ENCODE results near the gene RUFY3.
A peak's percentile ranks its signal among the peaks of the same experiment; 100 is the strongest.
"Not testable (repeated sequence)": the region's sequence is repeated elsewhere in the genome, so short reads cannot be mapped to it uniquely, and the experiment has no call there.

Gene RUFY3

DNA sequence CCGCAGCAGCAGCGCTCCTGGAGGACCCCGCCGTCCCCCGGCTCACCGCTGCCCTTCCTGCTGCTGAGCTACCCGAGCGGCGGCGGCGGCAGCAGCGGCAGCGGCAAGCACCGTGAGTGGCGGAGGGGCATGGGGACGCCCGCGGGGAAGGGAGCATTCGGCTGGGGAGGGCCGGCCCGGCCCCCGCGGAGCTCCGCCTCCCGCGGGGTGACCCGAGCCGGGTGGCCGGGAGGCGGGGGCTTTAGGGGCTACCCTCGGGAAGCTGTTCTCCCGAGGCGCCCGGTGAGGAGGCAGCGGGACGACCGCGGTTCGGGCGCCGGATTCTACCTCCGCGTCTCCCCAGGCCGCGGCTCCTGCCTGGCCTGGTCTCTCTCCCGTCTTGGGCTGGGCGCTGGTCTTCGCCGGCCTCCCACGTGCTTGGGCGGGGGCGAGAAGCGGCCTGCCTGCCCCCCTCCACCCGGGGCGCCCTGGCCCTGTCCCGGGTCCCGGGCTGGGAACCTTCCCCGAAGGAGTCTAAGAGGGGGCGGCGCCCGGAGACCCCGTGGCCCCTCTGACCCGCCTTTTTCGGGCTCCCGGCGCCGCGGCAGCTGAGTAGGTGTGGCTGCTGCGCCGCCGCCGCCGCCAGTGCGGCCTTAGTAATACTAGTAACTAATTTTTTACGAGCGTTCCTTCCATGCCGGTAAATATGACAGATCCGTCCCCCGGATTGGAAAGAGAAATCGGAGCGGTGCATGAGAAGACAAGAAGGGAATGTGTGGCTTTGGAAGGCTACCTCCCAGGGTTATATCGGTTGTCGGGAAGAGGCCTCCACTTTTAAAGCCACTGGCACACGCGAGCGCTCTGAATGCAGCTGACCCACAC lies 16.4 kb upstream of the RUFY3 start:
- peak; percentile 49 to 60 for DNase-seq (ENCODE audit: low read depth in 2 of 2)

DNA sequence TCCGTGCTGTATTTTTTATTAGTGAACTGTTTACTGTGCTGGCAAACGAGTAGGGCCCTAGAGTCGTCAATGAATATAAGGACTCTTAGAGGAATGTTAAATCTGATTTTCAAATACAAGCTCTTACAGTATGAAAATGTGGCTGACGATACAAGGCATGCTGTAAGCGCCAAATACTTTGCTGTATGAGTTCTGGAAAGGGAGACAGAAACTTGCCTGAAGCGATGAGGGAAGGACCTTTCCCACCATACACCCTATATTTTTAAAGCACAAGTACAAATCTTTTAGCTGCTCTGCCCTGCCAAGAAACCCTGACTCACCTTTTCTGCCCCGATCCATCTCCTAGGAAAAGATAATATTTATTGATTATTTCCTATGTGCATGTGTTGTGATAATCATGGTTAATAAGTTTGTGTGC lies 15.7 kb upstream of the RUFY3 start:
- DNase-seq (ENCODE audit: low read depth in 2 of 2) = no peak

DNA sequence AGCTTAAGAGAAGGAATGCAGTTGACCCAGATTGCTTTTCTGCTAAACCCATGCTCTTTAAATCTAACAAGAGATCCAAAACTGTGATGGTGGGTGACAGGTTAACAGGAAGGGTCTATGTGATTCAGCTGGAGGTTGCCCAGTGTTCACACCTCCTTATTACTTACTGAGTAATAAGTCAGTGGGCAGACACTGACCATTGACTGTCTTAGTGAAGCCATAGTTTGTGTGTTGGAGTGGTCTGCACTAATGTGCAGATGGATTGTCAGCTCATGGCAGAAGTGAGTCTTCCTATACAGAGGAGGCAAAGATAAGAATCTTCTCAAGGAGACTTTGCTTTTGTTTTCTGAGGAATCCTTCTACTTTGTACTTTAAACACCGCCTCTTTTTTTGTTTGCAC lies 15.2 kb upstream of the RUFY3 start:
- no peak for DNase-seq (ENCODE audit: low read depth in 2 of 2)

DNA sequence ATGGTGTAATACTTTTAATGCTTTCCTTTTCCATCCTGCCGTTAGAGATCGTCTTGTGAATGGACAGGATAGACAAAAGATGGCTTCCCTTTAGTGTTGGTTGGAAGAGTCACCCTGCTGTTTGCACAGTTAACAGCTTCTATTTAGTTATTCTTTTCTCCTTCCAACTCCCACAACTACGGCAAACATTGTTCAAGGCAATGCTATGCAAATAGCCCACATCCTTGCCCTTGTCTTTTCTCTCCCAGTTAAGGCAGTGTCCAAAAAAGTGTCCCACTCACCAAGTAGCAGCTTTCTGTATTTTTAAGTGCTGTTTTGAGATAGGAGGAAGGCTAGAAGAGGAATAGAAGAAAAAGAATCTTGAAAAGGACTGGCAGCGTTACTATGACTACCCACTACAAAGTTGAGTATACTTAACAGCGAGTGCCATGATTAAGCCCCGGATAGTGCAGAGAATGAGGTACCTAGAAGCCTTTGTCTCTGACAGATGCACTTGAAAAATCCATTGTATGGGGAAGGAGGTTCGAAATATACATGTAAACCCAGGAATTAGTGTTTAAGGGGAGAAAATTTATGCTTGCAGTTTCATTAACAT lies 12.1 kb upstream of the RUFY3 start:
- DNase-seq (ENCODE audit: low read depth in 2 of 2) = no peak

DNA sequence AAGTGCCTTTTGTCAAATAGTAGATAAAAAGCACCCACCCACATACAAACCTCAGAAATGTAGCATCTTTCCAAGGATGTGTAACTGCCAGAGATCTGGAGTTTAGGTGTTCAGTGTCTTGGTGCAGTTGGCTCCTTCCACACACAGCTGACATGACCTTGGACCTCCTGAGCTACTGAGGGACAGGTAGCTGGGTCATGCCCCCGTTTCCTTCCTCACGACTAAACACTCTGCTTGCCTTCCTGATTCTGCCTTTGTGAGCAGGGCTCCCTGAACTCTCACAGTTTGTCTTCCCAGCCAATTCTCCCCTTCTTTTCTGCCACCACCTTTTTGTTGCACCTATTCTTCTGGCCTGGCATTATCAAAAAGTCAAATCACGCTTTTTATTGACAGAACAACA lies 10.2 kb upstream of the RUFY3 start:
- no peak for DNase-seq (ENCODE audit: low read depth in 2 of 2)

DNA sequence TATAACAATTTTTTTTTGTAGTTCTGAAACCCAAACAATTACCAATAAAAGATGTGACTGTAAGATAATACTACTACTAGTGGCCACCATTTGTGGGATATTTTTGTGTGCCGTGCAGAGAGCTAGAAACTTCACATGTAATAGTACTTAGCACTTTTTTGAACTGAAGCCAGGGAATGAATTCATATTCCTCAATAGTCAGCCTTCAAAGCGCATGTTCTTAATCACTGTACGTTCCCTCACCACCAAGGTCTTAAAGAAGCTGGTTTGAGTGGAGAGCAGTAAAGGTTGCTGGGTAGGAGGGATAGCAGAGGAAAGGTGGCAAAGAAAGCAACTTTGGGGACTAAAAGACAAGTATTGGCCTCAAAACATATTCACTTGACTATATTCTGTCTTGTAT lies 9.6 kb upstream of the RUFY3 start:
- DNase-seq (ENCODE audit: low read depth in 2 of 2) = no peak

DNA sequence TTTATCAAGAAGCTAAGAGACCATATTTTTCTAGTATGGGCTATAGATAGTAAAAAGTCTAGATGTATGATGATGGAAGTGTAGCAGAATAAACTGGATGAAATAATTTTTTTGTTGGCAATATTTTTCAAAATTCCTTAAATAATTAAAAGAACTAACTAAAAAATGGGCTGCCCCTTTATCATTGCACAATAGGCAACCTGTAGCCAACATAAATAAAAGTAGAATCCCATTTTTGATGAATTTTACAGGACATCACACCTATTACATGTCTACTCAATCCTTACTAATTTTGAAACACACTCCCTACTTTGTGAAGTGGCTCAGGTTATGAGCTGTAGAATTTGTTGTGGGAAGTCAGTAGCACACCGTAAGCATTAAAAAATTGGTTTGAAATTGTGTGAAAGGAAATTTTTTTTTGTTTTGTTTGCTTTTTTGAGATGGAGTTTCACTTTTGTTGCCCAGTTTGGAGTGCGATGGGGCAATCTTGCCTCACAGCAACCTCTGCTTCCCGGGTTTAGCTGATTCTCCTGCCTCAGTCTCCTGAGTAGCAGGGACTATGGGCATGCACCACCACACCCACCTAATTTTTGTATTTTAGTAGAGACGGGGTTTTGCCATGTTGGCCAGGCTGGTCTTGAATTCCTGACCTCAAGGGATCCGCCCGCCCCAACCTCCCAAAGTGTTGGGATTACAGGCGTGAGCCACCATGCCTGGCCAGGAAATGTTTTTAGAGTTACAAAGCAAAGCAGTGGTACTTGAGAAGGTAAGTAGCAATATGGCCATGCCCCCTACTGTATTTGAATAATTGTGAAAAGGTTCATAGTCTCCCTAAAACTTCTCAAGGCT lies 8.9 kb upstream of the RUFY3 start:
- no peak for DNase-seq (ENCODE audit: low read depth in 2 of 2)

DNA sequence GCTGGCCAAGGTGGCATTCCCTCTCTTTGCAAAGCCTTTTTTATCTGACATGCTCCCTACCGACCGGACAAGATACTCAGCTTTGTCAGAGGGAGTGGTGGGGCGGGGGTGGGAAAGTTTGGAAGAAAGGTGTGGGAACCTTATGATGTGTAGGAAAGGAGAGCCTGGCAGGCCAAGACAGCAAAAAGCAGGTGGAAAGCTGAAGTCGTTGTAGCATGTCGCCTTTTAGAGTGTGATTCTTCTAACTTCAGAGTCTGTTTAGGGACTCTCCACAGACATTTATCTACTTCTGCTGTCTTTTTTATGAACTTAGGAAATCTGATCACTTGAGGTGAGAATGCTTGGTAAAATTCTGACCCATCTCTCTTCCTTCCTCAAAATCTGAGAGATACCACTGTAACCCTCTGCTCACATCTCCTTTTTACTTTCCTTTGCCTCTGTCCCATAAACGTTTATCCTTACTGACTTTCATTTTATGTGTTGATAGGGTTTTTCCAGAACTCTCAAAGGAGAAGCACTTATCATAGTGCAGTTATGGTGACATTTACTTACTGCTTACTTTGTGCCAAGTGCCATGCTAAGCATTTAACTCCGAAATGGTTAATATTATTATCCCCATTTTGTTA lies 8.2 kb upstream of the RUFY3 start:
- no peak for DNase-seq (ENCODE audit: low read depth in 2 of 2)

DNA sequence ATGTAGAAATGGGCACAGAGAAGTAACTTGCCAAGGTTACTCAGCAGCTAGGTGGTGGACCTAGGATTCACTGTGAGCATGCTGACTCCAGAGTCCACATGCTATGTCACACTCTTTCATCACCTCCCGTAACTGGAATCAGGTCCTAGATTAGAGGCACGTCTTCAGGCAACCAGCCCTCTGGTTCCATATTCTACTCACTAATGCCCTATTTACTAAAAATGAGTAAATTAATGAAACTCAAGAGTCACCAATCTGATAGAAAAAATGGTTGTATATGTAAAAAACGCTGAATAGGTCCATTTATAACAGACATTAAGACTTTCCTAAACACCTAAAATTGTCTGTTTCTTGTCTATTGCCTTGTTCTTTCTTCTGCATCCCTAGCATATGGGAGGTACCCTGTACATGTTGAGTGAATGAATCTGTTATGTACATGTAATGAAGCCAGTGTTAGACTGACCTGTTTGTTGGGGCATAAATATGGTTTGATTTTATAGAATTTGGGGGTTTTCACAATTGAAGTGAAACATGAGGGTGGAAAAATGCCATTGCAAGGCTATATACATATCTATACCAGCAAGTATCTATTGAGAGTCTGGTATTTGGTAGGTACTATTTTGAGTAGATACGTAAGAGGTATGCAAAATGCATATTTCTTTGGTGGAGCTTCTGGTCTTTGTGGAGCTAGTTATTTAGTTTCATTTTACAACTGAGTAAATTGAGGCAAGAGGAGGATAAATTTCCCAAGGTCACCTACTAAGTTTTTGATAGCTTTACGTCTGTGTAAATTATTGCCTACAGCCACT lies 7.5 kb upstream of the RUFY3 start:
- DNase-seq (ENCODE audit: low read depth in 2 of 2) = no peak

DNA sequence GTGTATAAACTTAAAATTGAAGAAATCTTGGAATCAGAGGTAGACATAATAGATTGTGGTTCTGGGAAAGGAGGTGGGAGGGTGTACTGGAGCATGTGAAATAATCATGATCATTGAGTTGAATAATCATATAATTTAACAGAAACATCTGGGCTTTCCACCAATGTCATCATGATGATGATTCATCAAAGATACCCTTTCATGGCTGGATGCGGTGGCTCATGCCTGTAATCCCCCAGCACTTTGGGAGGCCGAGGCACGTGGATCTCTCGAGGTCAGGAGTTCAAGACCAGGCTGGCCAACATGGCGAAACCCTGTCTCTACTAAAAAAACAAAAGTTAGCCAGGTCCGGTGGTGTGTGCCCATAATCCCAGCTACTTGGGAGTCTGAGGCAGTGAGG lies 6.7 kb upstream of the RUFY3 start:
- DNase-seq (ENCODE audit: low read depth in 2 of 2) = no peak

DNA sequence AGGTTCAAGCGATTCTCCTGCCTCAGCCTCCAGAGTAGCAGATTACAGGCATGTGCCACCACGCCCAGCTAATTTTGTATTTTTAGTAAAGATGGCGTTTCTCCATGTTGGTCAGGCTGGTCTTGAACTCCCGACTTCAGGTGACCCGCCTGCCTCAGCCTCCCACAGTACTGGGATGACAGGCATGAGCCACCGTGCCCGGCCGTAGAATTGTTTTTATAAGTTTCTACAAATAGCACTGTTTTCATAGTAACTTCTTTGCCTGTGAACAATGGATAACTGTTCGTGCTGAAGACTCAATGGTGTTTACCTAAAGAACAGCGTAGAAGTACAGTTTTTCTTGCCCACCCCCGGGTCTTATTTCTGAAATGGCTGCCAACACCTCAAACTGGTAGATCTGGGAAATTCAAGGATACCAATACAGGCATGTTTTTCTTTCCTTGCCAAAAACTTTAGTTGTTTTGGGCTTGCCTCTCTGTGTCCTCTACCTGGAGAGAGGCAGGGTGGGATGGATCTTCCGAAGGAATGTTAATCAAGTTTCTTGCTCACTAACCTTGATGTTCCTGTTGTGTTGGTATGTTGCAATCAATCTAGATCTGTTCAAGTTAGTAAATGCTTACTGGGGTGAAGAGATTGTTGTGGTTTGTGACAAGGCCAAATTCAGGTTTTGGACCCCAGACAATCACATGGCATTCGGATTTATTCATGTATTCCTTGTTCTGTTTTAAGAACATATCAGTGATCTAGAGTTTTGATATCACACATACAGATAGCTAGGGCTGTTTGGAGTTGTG lies 2.8 kb upstream of the RUFY3 start:
- DNase-seq (ENCODE audit: low read depth in 2 of 2) = no peak

DNA sequence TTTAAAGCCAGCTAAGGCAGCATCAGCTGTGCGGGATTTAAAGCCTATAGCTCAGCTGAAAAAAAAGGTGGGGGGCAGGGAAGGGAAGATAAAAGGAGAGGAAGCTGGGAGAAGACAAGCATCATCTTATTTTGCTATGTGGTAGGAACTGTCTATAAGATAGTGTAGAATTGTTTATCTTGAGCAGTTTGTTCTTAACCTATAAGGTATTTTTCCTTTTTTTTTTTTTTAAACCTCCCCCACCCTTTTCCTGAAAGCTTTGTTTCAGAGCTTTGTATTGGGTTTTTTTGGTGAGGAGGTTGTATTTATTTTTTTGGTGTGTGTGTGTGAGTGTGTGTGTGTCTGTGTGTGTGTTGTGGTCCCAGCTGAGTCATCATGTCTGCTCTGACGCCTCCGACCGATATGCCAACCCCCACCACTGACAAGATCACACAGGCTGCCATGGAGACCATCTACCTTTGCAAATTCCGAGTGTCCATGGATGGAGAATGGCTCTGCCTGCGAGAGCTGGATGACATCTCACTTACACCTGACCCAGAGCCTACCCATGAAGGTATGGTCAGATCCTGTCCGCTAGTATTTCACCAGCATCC lies 531 bp downstream of the RUFY3 start:
- no peak for DNase-seq (ENCODE audit: low read depth in 2 of 2)

DNA sequence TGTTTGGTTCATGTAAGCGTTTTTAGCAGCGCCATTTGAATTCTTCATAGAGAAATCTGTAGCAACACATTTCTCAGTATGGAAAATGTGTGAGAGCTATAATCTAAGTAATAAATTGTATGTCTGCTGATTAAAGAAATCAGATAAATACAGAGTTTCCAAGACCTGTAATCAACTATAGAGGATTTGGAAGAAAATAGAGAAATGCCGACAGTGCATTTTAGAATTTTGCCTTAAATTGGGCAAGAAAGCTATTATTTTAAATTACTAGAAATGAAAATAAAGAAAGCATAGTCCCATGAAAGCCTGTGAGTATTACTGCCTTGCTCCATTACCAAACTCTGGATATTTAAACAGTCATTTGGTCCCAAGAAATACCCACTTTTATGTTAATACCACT lies 2.7 kb downstream of the RUFY3 start:
- DNase-seq (ENCODE audit: low read depth in 2 of 2) = no peak

DNA sequence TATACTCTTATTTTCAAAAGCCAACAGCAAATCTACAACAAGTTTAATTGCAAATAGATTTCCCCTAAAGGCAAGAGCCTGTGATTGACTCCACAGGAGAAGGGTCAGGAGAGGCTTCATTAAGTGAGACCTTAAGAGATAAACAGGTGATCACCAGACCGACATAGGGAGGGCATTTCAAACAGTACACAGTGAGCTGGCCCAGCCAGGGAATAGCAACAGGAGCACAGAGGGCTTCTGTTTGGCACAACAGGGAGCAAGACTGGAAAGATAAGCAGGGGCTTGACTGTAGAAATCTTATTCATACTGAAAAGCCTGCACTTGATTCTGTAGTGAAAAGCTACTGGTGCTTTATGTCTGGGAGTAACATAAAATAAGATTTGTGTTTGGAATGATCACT lies 3.9 kb downstream of the RUFY3 start:
- no peak for DNase-seq (ENCODE audit: low read depth in 2 of 2)

DNA sequence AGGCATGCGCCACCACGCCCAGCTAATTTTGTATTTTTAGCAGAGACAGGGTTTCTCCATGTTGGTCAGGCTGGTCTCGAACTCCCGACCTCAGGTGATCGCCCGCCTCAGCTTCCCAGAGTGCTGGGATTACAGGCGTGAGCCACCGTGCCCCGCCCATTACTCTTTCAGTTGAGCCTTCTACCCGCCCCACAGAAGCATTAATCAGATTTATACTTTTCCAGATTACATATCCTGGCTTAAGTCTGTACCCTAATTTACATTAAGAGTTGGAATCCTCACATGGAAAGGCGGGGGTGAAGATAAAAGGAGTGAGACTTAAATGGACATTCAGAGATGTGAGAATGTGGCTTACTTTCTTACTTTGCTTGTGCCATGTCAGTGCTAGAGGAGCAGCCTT lies 4.8 kb downstream of the RUFY3 start:
- DNase-seq (ENCODE audit: low read depth in 2 of 2) = not testable (repeated sequence)

DNA sequence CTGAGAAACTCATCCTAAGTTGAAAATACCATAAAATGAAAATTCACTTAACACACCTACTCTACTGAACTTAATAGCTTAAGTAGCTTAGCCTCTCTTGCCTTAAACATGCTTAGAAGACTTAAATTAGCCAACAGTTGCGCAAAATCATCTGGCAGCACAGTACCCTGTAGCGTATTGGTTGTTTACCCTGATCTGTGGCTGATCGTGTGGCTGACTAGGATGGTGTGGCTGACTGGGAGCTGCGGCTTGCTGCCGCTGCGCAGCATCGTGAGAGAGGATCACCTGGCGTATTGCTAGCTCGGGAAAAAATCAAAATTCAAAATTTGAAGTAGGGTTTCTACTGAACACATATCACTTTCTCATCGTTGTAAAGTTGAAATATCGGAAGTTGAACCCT lies 6.3 kb downstream of the RUFY3 start:
- no peak for DNase-seq (ENCODE audit: low read depth in 2 of 2)

DNA sequence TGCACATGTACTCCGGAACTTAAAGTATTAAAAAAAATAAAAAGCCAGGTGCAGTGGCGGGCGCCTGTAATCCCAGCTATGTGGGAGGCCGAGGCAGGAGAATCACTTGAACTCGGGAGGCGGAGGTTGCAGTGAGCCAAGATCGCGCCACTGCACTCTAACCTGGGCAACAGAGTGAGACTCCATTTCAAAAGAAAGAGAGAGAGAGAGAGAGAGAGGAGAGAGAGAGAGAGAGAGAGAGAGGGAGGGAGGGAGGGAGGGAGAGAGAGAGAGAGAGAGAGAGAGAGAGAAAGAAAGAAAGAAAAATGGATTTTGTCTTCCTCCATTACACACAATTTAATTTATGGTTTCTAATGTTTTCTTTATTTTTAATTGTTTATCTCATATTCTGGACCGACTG lies 11.1 kb downstream of the RUFY3 start:
- DNase-seq (ENCODE audit: low read depth in 2 of 2) = not testable (repeated sequence)

DNA sequence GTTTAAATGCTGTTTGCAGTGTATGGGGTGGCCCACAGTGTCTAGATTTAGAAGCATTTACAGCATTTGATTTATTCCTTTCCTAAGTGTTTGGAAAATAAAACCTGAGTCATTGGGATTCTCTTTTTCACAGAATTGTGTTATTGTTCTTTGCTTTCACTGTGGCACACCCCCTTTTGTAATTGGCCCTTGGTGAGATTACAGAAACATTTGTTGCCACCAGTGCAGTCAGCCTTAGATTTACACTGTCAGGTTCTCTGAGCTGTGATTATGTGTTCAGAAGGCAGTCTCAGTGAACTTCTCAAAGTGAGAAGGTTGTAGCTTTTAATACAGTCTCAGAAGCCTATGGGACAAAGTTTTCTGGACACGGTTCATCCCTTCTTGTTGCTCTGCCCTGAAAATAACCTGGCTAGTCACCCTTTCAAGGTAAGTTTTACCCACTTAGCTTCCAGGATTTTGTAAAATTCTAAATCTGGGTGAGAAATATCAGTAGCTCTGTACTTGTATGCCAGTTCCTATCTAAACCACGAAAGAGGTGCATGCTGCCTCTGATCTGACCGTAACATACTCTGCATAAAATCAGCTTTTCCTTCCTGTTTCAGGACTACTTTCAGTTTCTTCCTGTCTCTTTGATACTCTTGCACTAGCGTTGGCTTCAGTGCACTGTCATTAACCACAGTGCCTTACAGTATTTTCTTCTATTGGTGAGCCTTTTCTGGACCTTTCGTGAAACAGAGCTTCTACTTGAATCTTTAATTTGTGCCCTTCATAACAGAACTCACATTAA lies 12.6 kb downstream of the RUFY3 start:
- DNase-seq (ENCODE audit: low read depth in 2 of 2) = no peak

DNA sequence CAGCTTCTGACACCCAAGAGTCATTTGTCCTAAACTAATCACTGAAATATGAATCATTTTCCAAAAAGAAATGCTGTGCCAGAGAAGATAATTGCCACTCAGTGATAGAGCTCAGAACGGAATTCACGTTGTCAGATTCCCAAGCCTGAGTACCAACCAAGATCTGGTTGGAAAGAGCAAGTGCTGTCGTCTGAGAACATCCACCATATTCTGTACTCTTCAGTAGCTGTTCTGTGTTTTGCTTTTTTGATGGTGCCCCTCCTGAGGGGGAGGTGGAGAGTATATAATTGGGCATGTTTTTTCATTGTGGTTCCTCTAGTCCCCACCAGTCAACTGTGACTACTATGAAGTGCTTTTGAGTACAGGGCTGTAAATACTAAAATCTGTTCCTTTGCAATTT lies 13.2 kb downstream of the RUFY3 start:
- DNase-seq (ENCODE audit: low read depth in 2 of 2) = no peak

All from stimulated activated CD4-positive, alpha-beta T cell treated with anti-CD3 and anti-CD28 coated beads, Interleukin-12 subunit alpha, Interleukin-12 subunit beta, amount 100 ng/mL, for 24 hours (primary cell).